ENCODE measurements around the gene ITGAV.

DNA sequence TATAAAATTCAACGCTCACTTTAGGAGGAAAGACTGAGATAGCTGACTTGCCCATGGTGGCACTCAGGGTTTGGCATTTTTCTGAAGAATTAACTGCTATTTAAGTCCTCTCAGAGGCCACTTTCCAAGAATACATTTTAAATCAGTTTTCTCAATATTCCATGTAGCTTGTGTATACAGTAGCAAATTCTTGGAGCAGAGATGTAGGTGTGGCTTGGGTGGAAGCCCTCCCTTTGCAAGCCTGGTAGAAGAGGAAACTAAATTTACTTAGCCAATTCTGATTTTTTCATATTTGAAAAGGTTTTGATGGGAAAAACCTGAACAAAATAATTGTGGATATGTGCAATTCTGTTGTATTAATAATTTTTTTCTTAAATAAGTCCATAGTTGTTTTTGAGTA lies 14.0 kb upstream of the ITGAV start:
- TF ChIP-seq CTCF (IDR thresholded peaks at IDR 0.05) (no peak), POLR2A (IDR thresholded peaks at IDR 0.05) (no peak)
